ENCODE results near the gene TMED3.

Gene TMED3

DNA sequence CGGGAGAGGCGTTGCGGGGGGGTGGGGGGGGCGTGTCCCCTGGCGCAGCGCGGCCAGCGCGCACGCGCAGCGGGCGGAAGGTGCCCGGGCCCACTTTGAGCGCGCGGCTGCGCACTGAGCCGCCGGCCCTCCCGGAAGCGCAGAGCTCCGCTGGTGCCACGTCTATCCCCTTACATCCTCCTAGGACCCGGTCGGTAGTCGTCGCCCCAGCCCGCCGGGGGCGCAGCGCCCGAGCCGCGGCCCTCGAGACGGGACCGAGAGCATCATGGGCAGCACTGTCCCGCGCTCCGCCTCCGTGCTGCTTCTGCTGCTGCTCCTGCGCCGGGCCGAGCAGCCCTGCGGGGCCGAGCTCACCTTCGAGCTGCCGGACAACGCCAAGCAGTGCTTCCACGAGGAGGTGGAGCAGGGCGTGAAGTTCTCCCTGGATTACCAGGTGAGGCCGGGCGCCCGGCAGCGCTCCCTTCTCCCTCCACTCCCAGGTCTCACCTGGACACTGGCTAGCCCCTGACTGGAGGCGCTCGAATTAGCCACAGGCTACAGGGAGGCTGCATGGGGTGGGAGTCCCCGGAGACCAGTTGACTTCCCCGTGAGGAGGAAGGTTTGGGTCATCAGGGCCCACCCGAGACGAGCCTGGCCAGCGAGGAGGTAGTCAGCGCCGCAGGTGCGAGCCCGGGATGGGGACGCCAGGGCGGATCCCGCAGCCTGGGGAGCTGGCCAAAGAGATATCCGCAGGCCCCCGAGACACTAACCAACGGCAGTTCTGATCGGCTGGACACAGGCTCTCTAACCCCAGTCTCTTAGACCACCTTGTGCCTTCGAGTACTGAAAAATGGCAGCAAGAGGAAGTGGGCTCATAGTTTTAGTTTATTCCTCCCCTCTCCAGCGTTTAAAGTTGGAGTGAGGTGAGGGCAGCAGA lies at the start of gene TMED3:
TSS of gene TMED3 (plus strand) at position 128 of the 916 bp plus-strand sequence. CDS start at position 266, 138 bp downstream.
- DNase-seq (ENCODE audit: low read depth) = peak; percentile 31

GRCh38 chr15:79261836-79262235 lies 49.1 kb upstream of the TMED3 start:
- no peak for DNase-seq (ENCODE audit: low read depth)

DNA sequence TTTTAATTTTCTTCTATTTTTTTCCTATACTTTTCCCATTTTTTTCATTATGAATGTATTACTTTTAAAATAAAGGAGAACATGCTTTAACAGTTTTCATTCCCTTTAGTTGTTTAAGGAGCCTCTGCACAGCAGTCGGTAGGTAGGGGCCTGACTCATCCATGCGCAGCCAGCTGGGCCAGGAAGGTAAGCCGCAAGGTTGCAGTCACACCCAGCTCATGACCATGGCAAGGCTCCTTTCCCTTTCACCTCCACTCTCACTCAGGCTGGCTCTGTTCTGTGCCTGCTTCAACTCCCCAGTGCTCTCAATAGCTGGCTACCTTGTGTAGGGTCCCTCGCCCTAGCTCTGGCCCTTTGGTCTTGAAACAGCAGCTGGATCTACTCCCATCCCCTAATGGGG lies 45.7 kb upstream of the TMED3 start:
- DNase-seq (ENCODE audit: low read depth) = no peak

DNA sequence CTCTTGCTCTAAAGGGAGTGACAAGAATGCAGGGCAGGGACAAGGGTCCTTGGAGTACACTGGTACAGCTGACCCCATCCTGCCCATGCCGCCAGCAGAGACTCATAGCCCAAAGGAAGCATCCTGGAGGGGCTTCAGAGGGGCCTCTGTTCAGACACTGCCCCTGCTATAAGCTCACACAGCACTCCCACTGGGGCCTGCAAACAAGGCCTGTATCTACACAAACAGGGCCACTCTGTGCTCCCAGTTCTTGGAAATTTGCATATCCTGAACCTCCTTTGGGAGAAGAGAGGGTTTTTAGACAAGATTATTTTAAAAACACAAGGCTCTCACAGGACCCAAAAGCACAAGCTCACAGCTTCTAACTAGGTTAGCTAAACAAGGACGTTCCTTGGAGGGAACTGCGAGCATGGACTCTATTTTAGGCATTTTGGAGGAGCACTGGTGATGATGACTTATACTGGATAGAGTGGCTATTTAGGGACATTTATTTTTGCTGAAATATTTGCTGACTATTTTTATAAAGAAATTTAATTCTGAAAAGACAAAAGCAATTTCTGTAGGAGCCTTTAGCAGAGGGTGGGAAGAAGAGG lies 44.8 kb upstream of the TMED3 start:
- DNase-seq (ENCODE audit: low read depth) = no peak

DNA sequence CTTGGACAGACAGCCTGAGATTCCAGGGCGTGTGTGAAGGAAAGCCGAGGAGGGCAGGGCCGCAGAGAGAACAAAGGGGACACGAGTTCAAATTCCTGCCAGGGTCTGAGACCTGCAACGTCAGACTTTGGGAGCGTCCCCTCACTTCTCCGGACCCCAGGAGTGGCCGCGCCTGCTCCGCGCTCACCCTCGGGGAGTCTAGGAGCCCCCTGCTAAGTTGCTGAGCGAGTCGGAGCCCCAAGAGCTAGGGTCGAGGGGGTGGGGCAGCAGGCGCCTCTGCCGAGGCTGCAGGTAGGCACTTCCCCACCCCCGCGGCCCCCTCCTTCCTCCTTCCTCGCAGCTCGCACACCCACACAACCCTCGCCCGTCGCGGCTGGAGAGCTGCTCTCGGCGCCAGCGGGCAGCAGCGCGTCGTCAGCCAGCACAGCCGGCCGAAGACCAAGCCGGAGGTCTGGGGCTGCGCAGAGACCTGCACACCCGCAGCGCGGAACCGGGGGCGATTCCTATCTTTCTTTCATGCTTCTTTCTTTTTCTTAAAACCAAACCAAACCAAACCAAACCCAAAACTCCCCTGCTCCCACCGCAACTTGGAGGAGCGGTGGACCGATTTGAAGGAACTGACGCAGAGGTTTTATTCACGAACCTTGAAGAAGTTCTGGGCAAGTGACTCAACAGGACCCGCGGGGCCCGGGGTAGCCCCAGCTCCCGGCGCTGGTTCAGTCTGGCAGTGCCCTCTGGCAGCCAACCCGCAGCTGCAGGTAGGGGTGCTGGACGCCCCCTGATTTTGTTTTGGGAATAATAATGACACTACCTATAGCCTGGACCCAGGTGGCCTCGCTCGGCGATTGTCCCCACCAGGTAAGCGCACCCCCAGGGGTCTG lies 28.3 kb upstream of the TMED3 start, which contains the start of gene ANKRD34C:
TSS of gene ANKRD34C (plus strand) at position 352 of the 881 bp plus-strand sequence. CDS start 10,563 bp downstream, outside the sequence.
- no peak for DNase-seq (ENCODE audit: low read depth)

GRCh38 chr15:79283252-79284048 lies 27.5 kb upstream of the TMED3 start:
- DNase-seq (ENCODE audit: low read depth) = no peak

- DNase-seq (ENCODE audit: low read depth) = no peak
Measured at GRCh38 chr15:79290642-79291275, 20.2 kb upstream of the TMED3 start.

- DNase-seq (ENCODE audit: low read depth) = no peak
Measured at GRCh38 chr15:79292011-79292410, 18.9 kb upstream of the TMED3 start.

- no peak for DNase-seq (ENCODE audit: low read depth)
Measured at GRCh38 chr15:79294075-79294474, 16.8 kb upstream of the TMED3 start.

GRCh38 chr15:79296583-79296982 lies 14.3 kb upstream of the TMED3 start:
- DNase-seq (ENCODE audit: low read depth) = no peak

DNA sequence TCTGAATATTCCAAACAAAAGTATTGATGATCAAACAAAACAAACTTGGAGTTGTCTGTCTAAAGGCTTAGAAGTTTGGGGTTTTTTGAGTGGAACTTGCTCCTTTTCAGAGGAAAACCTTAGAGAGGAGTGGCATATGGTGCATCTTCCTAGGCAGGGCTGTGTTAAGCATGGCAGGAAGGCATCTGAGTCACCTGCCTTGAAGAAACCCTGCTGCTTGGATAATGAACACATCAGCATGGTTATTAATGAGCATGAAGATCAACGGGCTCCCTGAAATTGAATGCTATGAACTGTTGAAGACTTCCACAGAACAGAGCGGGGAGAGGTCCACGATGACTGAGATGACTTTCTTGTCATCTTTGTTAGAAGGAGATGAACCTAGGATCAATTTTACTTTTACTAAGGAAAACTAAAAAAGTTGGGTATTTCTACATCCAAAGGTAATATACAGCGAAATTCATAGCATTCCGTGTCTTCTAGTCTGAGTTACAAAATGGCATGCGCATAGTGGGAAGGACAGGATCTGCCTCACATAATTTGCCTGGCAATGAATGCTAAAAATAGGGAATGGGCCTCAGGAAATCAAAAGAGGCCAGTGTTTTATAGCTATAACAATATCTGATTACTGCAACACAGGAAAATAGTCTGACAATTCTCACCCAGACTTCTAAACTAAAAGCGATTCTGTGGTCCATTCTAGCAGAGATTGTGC lies 11.6 kb upstream of the TMED3 start:
- DNase-seq (ENCODE audit: low read depth) = no peak

DNA sequence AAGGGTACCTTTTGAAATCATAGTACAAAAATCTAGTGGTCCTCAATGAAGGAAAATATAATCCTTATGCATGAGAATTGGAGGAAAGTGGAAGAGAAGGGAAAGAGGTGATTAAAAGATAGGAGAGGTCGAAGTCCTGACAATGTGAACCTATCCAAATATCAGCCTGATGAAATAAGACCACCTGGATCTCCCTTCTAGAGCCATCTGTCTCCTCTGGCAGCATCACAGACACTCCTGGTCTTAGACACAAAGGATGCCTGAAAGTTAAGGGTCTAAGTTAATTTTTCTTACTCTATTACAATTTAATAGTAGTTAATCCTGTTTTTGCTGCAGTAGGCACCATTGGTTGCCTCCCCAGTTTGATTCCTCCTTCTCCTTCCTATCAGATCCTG lies 11.1 kb upstream of the TMED3 start:
- DNase-seq (ENCODE audit: low read depth) = no peak

DNA sequence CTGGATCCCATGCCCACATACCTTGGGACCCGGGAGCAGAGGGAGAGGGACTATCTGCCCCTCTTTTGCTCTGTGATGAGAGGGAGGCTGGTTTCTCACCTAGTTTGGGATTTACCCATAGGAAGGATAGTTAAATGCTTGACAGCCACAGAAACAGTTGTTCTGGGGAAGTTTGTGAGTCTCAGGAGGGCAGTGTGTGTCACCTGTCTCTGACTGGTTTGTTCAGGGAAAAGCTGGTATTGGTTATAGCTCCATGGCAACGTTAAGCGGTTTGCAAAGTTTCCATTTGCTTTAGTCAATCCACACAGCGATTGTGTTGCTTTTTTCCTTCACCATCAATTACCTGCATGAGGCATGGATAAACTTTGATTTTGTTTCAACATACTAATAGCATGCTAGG lies 3.7 kb upstream of the TMED3 start:
- no peak for DNase-seq (ENCODE audit: low read depth)

DNA sequence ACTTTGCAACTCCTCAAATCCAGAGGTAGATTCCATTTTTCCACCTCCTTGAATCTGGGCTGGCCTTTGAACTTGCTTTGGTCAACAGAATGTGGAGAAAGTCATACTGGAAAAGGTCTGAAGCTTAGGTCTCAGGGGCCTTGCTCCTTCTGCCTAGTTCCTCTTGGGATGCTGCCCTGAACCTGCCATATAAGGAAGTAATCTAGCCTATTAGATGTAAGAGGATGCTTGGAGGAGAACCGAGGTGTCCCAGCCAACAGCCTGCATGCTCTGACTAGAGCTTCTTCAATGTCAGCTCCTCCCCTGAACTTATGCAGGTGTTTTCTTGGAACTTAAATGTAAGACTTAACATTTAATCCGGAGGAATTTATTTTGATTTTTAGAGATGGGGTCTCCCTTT lies 2.0 kb upstream of the TMED3 start:
- DNase-seq (ENCODE audit: low read depth) = no peak

GRCh38 chr15:79310612-79310984 lies 314 bp upstream of the TMED3 start:
- DNase-seq (ENCODE audit: low read depth) = no peak

DNA sequence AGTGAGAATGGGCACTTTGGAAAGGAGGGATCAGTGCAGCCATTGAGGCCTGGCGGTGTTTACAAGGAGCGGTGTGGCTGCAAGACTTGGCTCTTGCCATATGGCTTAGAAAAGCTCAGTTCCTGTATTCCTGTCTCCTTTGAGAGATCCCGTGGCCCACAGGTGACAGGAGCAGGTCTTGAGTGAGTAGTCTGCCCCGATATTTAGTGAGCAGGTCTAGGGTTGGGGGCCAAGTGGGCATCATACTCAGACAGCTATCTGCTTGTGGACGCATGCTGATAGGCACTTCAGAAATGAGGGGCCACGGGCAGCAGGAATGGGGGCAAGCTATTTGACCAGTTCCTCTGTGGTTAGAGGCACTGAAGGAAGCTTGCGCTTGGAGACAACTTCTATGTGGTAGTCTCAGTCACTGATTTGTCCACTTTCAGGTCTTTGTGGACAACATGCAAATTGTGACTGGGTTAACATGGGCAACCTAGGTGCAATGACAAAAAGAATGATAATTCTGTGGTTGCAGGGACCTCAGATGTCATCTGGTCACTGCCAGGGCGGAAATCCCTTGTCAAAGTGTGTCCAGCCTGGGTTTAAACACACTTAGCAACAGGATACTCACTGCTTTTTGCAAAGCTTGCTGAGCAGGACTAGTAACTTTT lies 1.1 kb downstream of the TMED3 start:
- no peak for DNase-seq (ENCODE audit: low read depth)

GRCh38 chr15:79314186-79314585 lies 3.3 kb downstream of the TMED3 start:
- DNase-seq (ENCODE audit: low read depth) = no peak

GRCh38 chr15:79314811-79315210 lies 3.9 kb downstream of the TMED3 start:
- no peak for DNase-seq (ENCODE audit: low read depth)

- no peak for DNase-seq (ENCODE audit: low read depth)
Measured at GRCh38 chr15:79315623-79316328, 4.9 kb downstream of the TMED3 start.

Data from GM04503 (cell line).